Esophagus squamous epithelium (tissue), 5 donors: ENCODE measurements around the gene SYT8. TPM values are rescaled to one million over a fixed set of nuclear protein-coding genes. Genes with fewer than 3 reads are reported as not detected.
"Not testable (repeated sequence)": the region's sequence is repeated elsewhere in the genome, so short reads cannot be mapped to it uniquely, and the experiment has no call there.

Source experiments
- DNase-seq: peaks from one replicate; lab custom pipeline; 2025; lab: John Stamatoyannopoulos, UW
- H3K27ac ChIP-seq, 4 donors: fragments of 200-600 bp; sonication (generic); one replicate each; pipeline ENCODE4 v1.5.1; 2016 to 2019; ENCODE audit warnings: mild to moderate bottlenecking in 1 of 4
- H3K27me3 ChIP-seq, 4 donors: fragments of 200-600 bp; sonication (generic); 1 replicate in 3 of 4; 2 replicates in 1 of 4; pipeline versions ENCODE4 v1.5.1 to v1.6.0; 2017 to 2021; ENCODE audit warnings: antibody characterized with exemption in 1 of 4
- H3K36me3 ChIP-seq, 3 donors: fragments of 200-600 bp; sonication (generic); one replicate each; pipeline ENCODE4 v1.5.1; 2016 to 2019
- H3K4me1 ChIP-seq, 3 donors: fragments of 200-600 bp; sonication (generic); one replicate each; pipeline ENCODE4 v1.5.1; 2017 to 2019
- H3K4me3 ChIP-seq, 4 donors: fragments of 200-600 bp; sonication (generic); 1 replicate in 3 of 4; 2 replicates in 1 of 4; pipeline ENCODE4 v1.5.1; 2016 to 2019; ENCODE audit warnings: mild to moderate bottlenecking in 2 of 4, moderate library complexity in 1 of 4
- H3K9me3 ChIP-seq, 3 donors: fragments of 200-600 bp; sonication (generic); one replicate each; pipeline ENCODE4 v1.5.1; 2016 to 2019
- POLR2A ChIP-seq, 4 donors: fragments of 450-650 bp; IDR thresholded peaks; one replicate each; pipeline ENCODE4 v1.6.1; 2017; ENCODE audit warnings: antibody characterized with exemption in 4 of 4, mild to moderate bottlenecking in 4 of 4, moderate library complexity in 3 of 4
- WGBS, 2 donors: methylation state at CpG; one replicate each; pipeline ENCODE4 v1.1.5; 2018; 5-methylcytosine and 5-hydroxymethylcytosine counted together
- intact Hi-C: fragments of 100-400 bp; cut with DNase I; formaldehyde crosslinking; loops from one replicate; pipeline ENCODE4 v1.15.0; 2022
- total RNA-seq, 4 donors: library from RNA; depleted of rRNA; stranded (reverse); fragments of >200 nt; gene quantifications; one replicate each; pipeline ENCODE4 v1.1.0, GENCODE V29; 2016
- TF ChIP-seq, protein P1 (sequence below), 6 experiments: fragments of 450-650 bp in 4 of 6; fragments of 200-600 bp in 2 of 6; sonication (generic) in 2 of 6; IDR thresholded peaks; one replicate each; pipeline ENCODE4 v1.5.1; 2016 to 2019; ENCODE audit warnings: antibody characterized with exemption in 6 of 6, mild to moderate bottlenecking in 4 of 6, moderate library complexity in 4 of 6
- donor health status: DM: yes; HTN: yes; CAD: no.

The SYT8 gene
- total RNA-seq, 4 donors from 2014 or later, result 28.7 to 110 (median 69.3) TPM

DNA sequence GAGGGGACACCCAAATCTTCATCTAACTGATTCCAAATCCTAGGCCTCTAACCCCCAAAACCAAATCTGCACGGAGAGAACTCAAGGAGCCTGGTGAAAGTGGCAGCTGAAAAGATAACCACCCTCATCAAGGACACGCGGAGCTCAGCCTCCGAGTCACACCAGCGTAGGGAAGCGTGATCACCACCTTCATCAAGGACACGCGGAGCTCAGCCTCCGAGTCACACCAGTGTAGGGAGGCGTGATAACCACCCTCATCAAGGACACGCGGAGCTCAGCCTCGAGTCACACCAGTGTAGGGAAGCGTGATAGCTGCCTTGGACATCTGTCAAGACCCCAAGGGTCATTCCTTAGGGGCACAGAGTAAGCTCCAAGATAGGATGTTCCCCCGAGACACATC is 29.3 kb upstream of the SYT8 start:
- intact Hi-C loops, result no loop called here
- DNase-seq, result no peak
- H3K4me1 ChIP-seq, result peaks cover 0 to 5% (median 0%) of the 10 kb centered on the region in 3 donors
- no peak for TF ChIP-seq POLR2A (IDR thresholded peaks at IDR 0.05)
- TF ChIP-seq, protein P1, sequence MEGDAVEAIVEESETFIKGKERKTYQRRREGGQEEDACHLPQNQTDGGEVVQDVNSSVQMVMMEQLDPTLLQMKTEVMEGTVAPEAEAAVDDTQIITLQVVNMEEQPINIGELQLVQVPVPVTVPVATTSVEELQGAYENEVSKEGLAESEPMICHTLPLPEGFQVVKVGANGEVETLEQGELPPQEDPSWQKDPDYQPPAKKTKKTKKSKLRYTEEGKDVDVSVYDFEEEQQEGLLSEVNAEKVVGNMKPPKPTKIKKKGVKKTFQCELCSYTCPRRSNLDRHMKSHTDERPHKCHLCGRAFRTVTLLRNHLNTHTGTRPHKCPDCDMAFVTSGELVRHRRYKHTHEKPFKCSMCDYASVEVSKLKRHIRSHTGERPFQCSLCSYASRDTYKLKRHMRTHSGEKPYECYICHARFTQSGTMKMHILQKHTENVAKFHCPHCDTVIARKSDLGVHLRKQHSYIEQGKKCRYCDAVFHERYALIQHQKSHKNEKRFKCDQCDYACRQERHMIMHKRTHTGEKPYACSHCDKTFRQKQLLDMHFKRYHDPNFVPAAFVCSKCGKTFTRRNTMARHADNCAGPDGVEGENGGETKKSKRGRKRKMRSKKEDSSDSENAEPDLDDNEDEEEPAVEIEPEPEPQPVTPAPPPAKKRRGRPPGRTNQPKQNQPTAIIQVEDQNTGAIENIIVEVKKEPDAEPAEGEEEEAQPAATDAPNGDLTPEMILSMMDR (IDR thresholded peaks at IDR 0.05), result no peak
- WGBS, 2 donors, result 92% methylated on average over 9 to 10 of the region's 15 CpGs
- H3K36me3 ChIP-seq, result no peaks in the 10 kb centered on the region
- peaks cover 0 to 66% (median 0%) of the 10 kb centered on the region in 4 donors for H3K27me3 ChIP-seq
- no peaks in the 10 kb centered on the region for H3K9me3 ChIP-seq
- no peak overlapping the region for H3K4me3 ChIP-seq
- H3K27ac ChIP-seq, result no peak overlapping the region

DNA sequence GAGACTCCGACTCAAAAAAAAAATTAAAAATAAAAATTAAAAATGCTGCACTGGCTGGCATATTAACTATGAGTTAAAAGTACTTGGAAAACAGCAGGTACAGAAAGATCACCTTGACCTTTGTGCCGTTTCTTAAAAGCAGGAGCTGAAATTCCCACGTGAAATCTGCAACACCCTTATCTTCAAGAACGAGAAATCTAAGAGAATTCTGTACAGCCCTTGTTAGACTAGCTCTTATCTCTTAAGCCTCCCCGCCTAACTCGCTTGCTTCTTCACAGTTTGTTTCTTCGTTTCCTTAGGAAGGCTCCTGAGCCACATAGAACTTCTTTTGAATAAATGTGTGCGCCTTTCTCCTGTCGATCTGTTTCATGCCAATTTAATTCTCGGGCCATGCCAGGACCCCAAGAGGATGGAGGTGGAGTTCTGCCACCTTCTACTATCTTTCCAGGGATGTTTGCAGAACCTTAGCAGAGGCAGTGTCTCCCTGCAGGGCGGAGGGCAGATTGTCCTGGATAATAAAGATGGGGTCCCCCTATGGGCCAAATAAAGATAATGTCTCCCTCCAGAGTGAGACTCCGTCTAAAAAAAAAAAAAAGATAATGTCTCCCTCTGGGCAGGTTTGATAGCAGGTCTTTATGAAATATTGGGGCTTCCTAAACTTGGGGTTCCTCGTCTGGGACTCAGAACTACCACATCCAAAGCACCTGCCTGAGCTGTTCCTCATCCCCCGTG is 27.4 kb upstream of the SYT8 start:
- no peaks in the 10 kb centered on the region for H3K36me3 ChIP-seq
- intact Hi-C loops, result no loop called here
- H3K4me3 ChIP-seq, result no peak overlapping the region
- no peak for TF ChIP-seq POLR2A (IDR thresholded peaks at IDR 0.05)
- TF ChIP-seq, protein P1 (IDR thresholded peaks at IDR 0.05), result no peak
- no peak overlapping the region for H3K27ac ChIP-seq
- DNase-seq, result no peak
- 70% methylated on average over 13 to 14 of the region's 14 CpGs for WGBS, 2 donors
- peaks cover 0 to 11% (median 0%) of the 10 kb centered on the region in 3 donors for H3K4me1 ChIP-seq
- H3K27me3 ChIP-seq, result peaks cover 0 to 66% (median 0%) of the 10 kb centered on the region in 4 donors
- peaks cover 0 to 4% (median 0%) of the 10 kb centered on the region in 3 donors for H3K9me3 ChIP-seq

DNA sequence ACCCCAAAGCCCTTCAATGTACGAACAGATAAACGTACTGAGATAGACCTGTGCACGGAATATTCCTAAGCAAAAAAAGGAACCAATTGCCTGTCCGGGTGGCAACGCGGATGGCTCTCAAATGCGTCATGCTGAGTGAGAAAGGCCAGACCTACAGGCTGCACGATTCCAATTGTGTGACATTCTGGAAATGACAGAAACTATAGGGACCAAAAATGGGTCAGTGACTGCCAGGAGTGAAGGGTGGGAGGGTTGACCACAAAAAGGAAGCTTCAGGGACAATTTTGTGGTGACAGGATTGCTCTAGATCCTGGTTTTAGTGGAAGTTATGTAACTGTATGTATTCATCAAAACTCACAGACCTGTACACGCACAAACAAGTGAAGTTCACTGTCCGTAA is 24.0 kb upstream of the SYT8 start:
- TF ChIP-seq POLR2A (IDR thresholded peaks at IDR 0.05), result no peak
- TF ChIP-seq, protein P1 (IDR thresholded peaks at IDR 0.05), result no peak
- intact Hi-C loops, result no loop called here
- Histone ChIP-seq H3K36me3 (no peaks in the 10 kb centered on the region), H3K27ac (peak overlapping the region in 1 of 4 donors; percentile 52), H3K4me3 (no peak overlapping the region), H3K4me1 (peaks cover 0 to 11% (median 0%) of the 10 kb centered on the region in 3 donors), H3K27me3 (peaks cover 0 to 72% (median 0%) of the 10 kb centered on the region in 4 donors), H3K9me3 (peaks cover 0 to 5% (median 0%) of the 10 kb centered on the region in 3 donors)
- WGBS, 2 donors, result 21 to 41% methylated on average over 10 of the region's 10 CpGs
- DNase-seq, result no peak

DNA sequence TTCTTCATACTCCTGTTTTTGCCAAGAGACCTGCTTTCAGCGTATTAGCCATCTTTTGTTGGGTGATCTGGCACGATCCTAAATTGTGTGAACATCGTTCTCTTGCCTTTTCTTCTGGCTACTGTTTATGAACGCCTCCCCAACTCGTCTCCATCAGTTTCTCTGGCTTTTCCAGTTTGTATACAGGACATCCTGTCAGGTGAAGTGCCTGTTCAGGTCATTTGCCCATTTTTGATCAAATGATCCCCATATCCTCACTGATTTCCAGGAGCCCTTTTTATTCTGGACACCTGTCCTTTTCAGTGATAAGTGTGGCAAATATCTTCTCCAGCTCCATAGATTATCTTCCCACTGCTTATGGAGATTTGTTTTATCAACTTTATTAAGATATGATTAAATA is 22.5 kb upstream of the SYT8 start:
- no peak for TF ChIP-seq POLR2A (IDR thresholded peaks at IDR 0.05)
- TF ChIP-seq, protein P1 (IDR thresholded peaks at IDR 0.05), result no peak
- intact Hi-C loops, result no loop called here
- no peak for DNase-seq
- WGBS, 2 donors, result 85 to 87% methylated on average over 5 of the region's 5 CpGs
- Histone ChIP-seq H3K27me3 (peaks cover 0 to 70% (median 0%) of the 10 kb centered on the region in 4 donors), H3K9me3 (peaks cover 0 to 5% (median 0%) of the 10 kb centered on the region in 3 donors), H3K27ac (no peak overlapping the region), H3K4me3 (no peak overlapping the region), H3K36me3 (no peaks in the 10 kb centered on the region), H3K4me1 (peaks cover 0 to 15% (median 0%) of the 10 kb centered on the region in 3 donors)

DNA sequence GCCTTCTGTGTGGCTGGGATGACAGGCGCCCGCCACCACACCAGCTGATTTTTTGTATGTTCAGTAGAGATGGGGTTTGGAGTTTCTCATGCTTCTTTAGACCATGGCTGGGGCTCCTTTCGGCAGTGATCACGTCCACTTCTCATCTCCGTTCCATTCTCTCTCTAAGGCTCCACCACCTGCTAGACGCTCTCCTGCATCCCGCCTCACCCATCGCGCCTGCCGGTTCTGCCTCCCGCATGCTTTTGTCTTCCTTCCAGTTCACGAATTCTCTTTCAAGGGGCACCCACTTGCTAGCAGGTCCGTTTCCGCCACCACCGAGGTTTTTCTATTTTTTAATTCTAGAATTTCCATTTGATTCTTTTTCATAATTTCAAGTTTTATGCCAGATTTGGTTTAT is 22.0 kb upstream of the SYT8 start:
- Histone ChIP-seq H3K36me3 (no peaks in the 10 kb centered on the region), H3K4me3 (no peak overlapping the region), H3K4me1 (peaks cover 0 to 21% (median 0%) of the 10 kb centered on the region in 3 donors), H3K9me3 (peaks cover 0 to 6% (median 0%) of the 10 kb centered on the region in 3 donors), H3K27me3 (peaks cover 0 to 65% (median 0%) of the 10 kb centered on the region in 4 donors), H3K27ac (no peak overlapping the region)
- no peak for TF ChIP-seq POLR2A (IDR thresholded peaks at IDR 0.05)
- TF ChIP-seq, protein P1 (IDR thresholded peaks at IDR 0.05), result no peak
- WGBS, 2 donors, result 92 to 96% methylated on average over 15 of the region's 15 CpGs
- no peak for DNase-seq
- intact Hi-C loops, result no loop called here

DNA sequence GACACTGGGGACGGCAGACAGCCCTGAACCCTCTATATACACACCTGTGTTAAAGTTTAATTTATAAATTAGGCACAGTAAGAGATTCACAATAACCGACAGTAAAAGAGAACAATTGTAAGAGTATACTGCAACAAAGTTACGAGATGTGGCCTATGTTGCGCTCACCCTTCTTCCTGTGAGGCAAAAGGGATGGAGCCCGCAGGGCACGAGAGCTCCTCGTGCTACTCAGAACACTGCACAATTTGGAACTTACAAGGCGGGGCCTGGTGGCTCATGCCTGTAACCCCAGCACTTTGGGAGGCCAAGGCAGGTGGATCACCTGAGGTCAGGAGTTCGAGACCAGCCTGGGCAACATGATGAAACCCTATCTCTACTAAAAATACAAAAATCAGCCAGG is 21.4 kb upstream of the SYT8 start:
- H3K4me1 ChIP-seq, result peaks cover 0 to 23% (median 0%) of the 10 kb centered on the region in 3 donors
- DNase-seq, H3K4me3 ChIP-seq, H3K36me3 ChIP-seq, H3K27ac ChIP-seq, intact Hi-C loops: not testable (repeated sequence)
- H3K27me3 ChIP-seq, result peaks cover 0 to 61% (median 0%) of the 10 kb centered on the region in 4 donors
- WGBS, 2 donors, result 79 to 86% methylated on average over 7 to 9 of the region's 9 CpGs
- H3K9me3 ChIP-seq, result peaks cover 0 to 12% (median 2%) of the 10 kb centered on the region in 3 donors
